Kidney (tissue), 14 donors: ENCODE data around the gene ZGLP1. TPM values are rescaled to one million over a fixed set of nuclear protein-coding genes. Genes with fewer than 3 reads are reported as not detected.
A peak's percentile ranks its signal among the peaks of the same experiment; 100 is the strongest.

Experiments used
- DNase-seq, 5 donors: peaks; one replicate each; pipeline ENCODE4 v3.0.0-alpha.2; 2013 to 2020
- FAIRE-seq: peaks from 2 replicates; lab custom pipeline; 2012; peaks lifted over from hg19 to GRCh38; lab: Jason Lieb, UNC
- H3K27ac ChIP-seq, 2 donors: one replicate each; pipeline ENCODE4 v1.7.0; 2013; ENCODE audit warnings: low read depth in 2 of 2, low read length in 2 of 2, inconsistent platforms in 1 of 2
- H3K27me3 ChIP-seq: one replicate; pipeline ENCODE4 v1.7.1; 2013; ENCODE audit warnings: low read length, inconsistent platforms; ENCODE audit not compliant: control insufficient read depth, insufficient read depth
- H3K36me3 ChIP-seq, 3 donors: one replicate each; pipeline versions ENCODE4 v1.7.0 to v1.7.1; 2013; ENCODE audit warnings: low read length in 3 of 3, control low read depth in 1 of 3, inconsistent platforms in 1 of 3; ENCODE audit not compliant: insufficient read depth in 3 of 3, control insufficient read depth in 2 of 3
- H3K4me1 ChIP-seq, 3 donors: one replicate each; pipeline versions ENCODE4 v1.7.0 to v1.7.1; 2013; ENCODE audit warnings: low read length in 3 of 3, inconsistent platforms in 1 of 3, low read depth in 1 of 3; ENCODE audit not compliant: control insufficient read depth in 2 of 3, insufficient read depth in 2 of 3
- H3K4me3 ChIP-seq, 3 donors: one replicate each; pipeline versions ENCODE4 v1.7.0 to v1.8.1; 2013; ENCODE audit warnings: low read length in 3 of 3, control low read depth in 1 of 3, inconsistent platforms in 1 of 3
- H3K9ac ChIP-seq, 3 donors: one replicate each; pipeline versions ENCODE4 v1.7.0 to v1.7.1; 2013; ENCODE audit warnings: low read length in 3 of 3, control low read depth in 1 of 3, inconsistent platforms in 1 of 3
- H3K9me3 ChIP-seq, 3 donors: one replicate each; pipeline versions ENCODE4 v1.7.0 to v1.7.1; 2013; ENCODE audit warnings: low read length in 3 of 3, control low read depth in 1 of 3, inconsistent platforms in 1 of 3; ENCODE audit not compliant: control insufficient read depth in 2 of 3, insufficient read depth in 1 of 3
- intact Hi-C: fragments of 100-400 bp; cut with DNase I; formaldehyde crosslinking; loops from one replicate; pipeline ENCODE4 v1.11.1; 2022
- polyA plus RNA-seq: library from polyadenylated mRNA; stranded (reverse); fragments of 350-450 nt; fragmentation: Illumina TruSeq; extraction: RNeasy Lipid Tissue Mini Kit (QIAGEN cat#74804); gene quantifications from one replicate; pipeline ENCODE4 v1.2.3, GENCODE V29; 2014; ENCODE audit warnings: low read depth, low replicate concordance; ENCODE audit not compliant: insufficient read depth
- total RNA-seq: library from RNA; stranded (reverse); fragmentation: NEBNext Ultra II Directional; extraction: Animal tissue kit (Norgen Biotek cat#: 25700); gene quantifications from one replicate; pipeline ENCODE4 v1.2.1, GENCODE V29; 2021
- TF ChIP-seq, protein P1 (sequence below): IDR thresholded peaks from 3 replicates; pipeline ENCODE4 v1.5.1; 2012; ENCODE audit warnings: mild to moderate bottlenecking, moderate library complexity, borderline replicate concordance; ENCODE audit not compliant: insufficient read depth; ENCODE audit errors: extremely low read depth
- donor health status: control.
- donor health status: control.
- donor health status: control.
- donor health status: control.
- donor health status: control.
- donor health status: DM: yes; HTN: yes; CAD: no.
- donor health status: Normal renal cell carcinoma (clear cell type).

The ZGLP1 gene
- total and polyA plus RNA-seq, 2 donors from 2014 or later, result 4.6 to 5.5 TPM

DNA sequence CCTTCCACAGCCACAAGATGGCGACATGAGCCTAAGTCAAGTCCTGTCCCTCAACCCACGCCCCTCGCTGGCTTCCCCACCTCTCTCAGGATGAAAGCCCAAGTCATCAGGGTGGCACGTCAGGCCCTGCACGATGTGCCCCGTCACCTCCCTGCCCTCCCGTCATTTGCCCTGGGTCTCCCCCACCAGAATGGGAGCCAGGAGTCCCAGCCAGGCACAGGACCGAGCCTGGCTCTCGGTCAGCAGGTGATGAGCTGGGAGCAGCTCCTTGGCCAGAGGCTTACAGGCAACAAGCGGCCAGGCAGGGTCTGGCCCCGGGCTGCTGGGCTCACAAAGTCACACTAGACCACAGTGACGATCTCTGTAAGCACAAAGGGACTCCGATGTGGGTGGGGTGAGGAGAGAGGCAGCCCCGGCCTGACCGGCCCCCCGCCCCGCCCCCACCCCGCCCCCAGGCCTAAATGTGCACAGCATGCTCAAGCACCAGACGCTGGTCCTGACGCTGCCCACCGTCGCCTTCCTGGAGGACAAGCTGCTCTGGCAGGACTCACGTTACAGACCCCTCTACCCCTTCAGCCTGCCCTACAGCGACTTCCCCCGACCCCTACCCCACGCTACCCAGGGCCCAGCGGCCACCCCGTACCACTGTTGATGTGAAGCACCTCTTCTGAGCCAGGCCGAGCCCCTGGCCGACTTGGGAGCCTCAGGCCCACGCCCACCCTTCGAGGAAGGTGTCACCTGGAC, 50.3 kb downstream of the ZGLP1 start:
- H3K4me1 ChIP-seq, result no peaks in the 10 kb centered on the region
- DNase-seq, result peak; percentile 91 to 94 (median 92)
- H3K9ac ChIP-seq, result no peak overlapping the region

DNA sequence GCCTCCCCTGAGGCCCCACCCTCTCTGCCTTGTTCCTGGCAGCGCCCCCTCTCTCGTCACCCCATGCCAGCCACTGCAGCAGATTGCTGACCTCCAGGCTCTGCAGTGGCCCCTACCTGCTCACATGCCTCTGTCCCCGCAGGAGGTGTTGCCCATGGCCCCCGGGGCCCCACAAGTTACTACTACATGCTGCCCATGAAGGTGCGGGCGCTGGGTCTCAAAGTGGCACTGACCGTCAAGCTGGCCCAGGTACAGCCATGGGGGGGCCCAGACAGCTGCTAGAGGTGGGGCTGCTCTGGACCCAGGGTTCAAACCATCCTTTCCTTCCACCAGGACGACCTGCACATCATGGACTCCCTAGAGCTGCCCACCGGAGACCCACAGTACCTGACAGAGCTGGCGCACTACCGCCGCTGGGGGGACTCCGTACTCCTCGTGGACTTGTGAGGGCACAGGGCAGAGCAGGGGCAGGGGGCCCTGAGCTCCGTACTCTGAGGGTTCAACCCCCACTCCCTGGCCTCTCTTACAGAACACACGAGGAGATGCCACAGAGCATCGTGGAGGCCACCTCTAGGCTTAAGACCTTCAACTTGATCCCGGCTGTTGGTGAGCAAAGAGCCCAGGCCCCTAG, 51.4 kb downstream of the ZGLP1 start:
- DNase-seq, result peak in 1 of 5 donors; percentile 76

More for the DNA sequence above, 50.3 kb downstream of the ZGLP1 start:
- Histone ChIP-seq H3K27me3 (no peaks in the 10 kb centered on the region), H3K4me3 (peak overlapping the region in 1 of 3 donors; percentile 12), H3K36me3 (peaks cover 1 to 20% (median 20%) of the 10 kb centered on the region in 3 donors), H3K27ac (no peak overlapping the region), H3K9me3 (no peaks in the 10 kb centered on the region)
- intact Hi-C loops, result no loop called here
- no peak for FAIRE-seq
- TF ChIP-seq, protein P1, sequence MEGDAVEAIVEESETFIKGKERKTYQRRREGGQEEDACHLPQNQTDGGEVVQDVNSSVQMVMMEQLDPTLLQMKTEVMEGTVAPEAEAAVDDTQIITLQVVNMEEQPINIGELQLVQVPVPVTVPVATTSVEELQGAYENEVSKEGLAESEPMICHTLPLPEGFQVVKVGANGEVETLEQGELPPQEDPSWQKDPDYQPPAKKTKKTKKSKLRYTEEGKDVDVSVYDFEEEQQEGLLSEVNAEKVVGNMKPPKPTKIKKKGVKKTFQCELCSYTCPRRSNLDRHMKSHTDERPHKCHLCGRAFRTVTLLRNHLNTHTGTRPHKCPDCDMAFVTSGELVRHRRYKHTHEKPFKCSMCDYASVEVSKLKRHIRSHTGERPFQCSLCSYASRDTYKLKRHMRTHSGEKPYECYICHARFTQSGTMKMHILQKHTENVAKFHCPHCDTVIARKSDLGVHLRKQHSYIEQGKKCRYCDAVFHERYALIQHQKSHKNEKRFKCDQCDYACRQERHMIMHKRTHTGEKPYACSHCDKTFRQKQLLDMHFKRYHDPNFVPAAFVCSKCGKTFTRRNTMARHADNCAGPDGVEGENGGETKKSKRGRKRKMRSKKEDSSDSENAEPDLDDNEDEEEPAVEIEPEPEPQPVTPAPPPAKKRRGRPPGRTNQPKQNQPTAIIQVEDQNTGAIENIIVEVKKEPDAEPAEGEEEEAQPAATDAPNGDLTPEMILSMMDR, result peak; percentile 70

DNA sequence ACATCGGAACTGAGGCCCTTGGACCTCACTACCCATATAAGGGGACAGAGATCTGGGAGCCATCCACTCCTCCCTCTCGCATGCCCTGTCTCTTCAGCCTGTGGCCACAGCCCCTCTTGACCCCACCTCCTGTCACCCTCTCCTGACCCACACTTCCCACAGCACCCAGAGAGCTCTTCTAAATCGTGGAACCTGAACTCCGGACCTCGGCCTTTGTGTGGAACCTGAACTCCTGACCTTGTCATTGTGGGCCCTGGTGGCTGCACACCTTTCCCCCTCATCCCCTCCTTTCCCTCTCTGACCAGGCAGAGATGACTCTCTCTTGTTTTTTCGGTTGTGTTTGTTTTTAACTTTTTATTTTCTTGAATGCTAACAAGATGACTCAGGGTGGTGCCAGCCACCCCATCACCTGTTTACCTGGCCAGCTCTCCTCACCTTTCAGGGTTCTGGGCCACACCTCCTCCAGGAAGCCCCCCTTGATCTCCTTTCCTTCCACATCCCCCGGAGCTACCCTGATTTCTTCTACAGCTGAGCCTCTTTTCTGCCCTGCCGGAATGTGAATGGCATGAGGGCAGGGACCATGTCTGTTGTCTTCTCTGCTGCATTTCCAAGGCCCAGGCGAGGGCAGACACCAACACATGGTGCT, 52.5 kb downstream of the ZGLP1 start:
- DNase-seq (no peak), FAIRE-seq (no peak)
- no peaks in the 10 kb centered on the region for H3K9me3 ChIP-seq
- H3K9ac ChIP-seq, result no peak overlapping the region
- TF ChIP-seq, protein P1, result no peak
- H3K36me3 ChIP-seq, result peaks cover 2 to 25% (median 20%) of the 10 kb centered on the region in 3 donors
- H3K4me1 ChIP-seq, result peaks cover 0 to 8% (median 0%) of the 10 kb centered on the region in 3 donors
- intact Hi-C loops, result no loop called here
- H3K4me3 ChIP-seq, result no peak overlapping the region
- no peaks in the 10 kb centered on the region for H3K27me3 ChIP-seq
- H3K27ac ChIP-seq, result no peak overlapping the region

More for the DNA sequence above, 51.4 kb downstream of the ZGLP1 start:
- peaks cover 2 to 25% (median 20%) of the 10 kb centered on the region in 3 donors for H3K36me3 ChIP-seq
- intact Hi-C loops, result no loop called here
- H3K4me3 ChIP-seq, result no peak overlapping the region
- H3K9me3 ChIP-seq, result no peaks in the 10 kb centered on the region
- TF ChIP-seq, protein P1, result no peak
- H3K4me1 ChIP-seq, result peaks cover 0 to 2% (median 0%) of the 10 kb centered on the region in 3 donors
- no peak overlapping the region for H3K9ac ChIP-seq
- H3K27ac ChIP-seq, result no peak overlapping the region
- no peak for FAIRE-seq
- H3K27me3 ChIP-seq, result no peaks in the 10 kb centered on the region
